GM18511 (cell line): Measurements from ENCODE around the gene TCHP.
"Not testable (repeated sequence)": the region's sequence is repeated elsewhere in the genome, so short reads cannot be mapped to it uniquely, and the experiment has no call there.

ENCODE experiments used
- ATAC-seq: cut with Tn5 transposase; IDR thresholded peaks from one replicate; pipeline ENCODE4 v1.9.1; 2021; ENCODE audit warnings: mild to moderate bottlenecking, moderate library complexity; ENCODE audit not compliant: unreplicated experiment

The TCHP gene

DNA sequence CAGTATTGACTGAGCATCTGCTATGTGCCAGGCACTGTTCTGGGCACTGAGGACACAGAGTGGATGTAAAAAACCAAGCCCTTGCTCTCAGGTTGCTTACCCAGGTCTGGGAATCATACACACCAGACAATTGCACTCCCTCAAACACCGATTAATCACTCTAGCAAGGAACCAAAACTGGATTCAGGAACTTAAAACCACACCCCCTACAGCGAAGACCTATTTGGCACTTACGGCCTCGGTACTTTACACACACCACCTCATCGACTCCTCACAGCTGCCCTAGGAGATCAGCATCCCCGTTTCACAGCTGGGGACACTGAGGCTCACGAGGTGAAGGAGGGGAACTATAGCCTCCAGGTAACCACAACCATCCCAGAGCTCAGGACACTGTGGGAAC, 21.3 kb upstream of the TCHP start:
- ATAC-seq: no peak

DNA sequence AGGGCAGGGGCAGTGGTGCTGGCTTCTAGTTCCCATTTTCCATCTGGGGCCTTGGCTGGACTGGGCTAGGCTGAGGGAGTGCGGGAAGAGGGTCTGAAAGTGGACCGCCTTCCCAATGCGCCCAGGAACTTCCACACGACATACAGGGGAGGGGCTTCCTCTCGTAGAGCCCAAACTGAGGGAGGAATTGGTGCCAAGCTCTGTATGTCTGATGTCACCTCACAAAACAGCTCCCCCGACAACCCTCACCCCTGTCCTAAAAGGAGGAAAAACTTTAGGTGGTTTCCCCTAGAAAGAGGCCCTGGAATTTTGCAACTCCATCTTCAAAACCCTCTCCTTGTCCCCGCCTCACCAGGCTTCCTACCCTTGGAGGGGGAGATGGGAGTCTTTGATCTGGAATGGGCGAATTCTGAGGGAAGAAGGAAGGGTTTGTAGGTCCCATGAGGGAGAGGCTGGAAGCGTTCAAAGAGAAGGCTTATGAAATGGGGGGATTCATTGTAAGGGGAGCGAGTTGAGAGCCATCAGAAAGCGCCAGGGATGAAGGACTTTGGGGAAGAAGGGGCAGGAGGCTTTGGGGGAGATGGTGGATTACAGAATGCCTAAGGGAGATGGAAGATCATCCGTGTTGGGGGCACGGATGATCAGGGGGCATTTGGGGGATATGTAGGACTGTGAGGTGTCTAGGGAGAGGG, 20.6 kb upstream of the TCHP start:
- no peak for ATAC-seq

GRCh38 chr12:109880043-109880931, 19.8 kb upstream of the TCHP start, which contains the start of gene GLTP:
GLTP (minus strand) TSS chr12:109880541; CDS start chr12:109880374, 167 bp downstream.
- peak; percentile 94 for ATAC-seq

GRCh38 chr12:109880938-109881337, 19.1 kb upstream of the TCHP start:
- no peak for ATAC-seq

DNA sequence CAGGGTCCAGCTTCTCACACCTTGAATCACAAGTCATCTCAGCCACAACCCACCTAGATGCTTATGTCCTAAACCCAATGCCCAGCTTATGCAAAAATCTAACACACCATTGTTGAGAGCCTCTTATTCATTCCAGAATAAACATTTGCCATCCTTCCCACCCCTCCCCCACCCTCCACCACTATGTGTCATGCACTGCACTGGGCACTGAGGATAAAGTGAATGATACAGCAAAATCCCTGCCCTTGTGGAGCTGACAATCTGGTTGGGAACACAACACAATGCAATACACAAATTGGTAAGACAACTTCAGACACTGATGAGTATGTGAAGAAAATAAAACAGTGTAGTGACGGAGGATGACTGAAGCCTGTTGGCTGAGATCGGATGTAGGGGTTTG, 18.3 kb upstream of the TCHP start:
- ATAC-seq: no peak

GRCh38 chr12:109883461-109883860, 16.6 kb upstream of the TCHP start:
- ATAC-seq: no peak

DNA sequence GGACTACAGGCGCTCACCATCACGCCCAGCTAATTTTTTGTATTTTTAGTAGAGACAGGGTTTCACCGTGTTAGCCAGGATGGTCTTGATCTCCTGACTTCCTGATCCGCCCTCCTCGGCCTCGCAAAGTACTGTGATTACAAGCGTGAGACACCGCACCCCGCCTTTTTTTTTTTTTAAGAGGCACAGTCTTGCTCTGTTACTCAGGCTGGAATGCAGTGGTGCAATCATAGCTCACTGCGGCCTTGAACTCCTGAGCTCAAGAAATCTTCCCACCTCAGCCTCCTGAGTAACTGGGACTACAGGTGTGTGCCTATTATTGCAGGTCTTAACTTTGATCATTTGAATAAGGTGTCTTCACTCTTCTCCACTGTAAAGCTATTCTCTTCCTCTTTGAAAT, 14.5 kb upstream of the TCHP start:
- no peak for ATAC-seq

- no peak for ATAC-seq
Observed at GRCh38 chr12:109888179-109889020, 11.7 kb upstream of the TCHP start.

DNA sequence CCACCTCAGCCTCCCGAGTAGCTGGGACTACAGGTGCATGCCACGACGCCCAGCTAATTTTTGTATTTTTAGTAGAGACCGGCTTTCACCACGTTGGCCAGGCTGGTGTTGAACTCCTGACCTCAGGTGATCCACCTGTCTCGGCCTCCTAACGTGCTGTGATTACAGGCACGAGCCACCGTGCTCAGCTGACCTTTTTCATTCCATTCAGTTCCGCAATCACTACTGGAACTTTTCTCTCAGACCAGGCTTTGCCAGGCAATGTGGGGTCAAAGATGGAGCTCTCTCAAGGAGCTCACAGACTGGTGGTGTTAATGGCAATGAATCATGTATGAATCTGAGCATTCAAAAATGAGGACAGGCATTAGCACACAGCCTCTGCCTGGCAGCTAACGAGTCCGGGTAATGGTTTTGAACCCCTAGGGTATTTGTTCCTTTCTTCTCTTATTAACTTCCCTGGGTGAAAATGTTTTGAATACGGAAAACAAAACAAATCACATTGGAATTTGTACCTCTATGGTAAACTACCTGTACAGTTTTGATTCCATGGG, 9.4 kb upstream of the TCHP start:
- no peak for ATAC-seq

DNA sequence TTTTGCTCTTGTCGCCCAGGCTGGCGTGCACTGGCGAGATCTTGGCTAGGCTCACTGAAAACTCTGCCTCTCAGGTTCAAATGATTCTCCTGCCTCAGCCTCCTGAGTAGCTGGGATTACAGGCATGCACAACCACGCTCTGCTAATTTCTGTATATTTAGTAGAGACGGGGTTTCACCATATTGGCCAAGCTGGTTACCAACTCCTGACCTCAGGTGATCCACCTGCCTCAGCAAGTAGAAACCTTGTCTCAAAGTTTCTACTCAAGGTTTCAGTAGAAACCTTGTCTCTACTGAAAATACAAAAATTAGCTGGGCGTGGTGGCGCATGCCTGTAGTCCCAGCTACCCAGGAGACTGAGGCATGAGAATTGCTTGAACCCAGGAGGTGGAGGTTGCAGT, 8.3 kb upstream of the TCHP start:
- not testable (repeated sequence) for ATAC-seq

DNA sequence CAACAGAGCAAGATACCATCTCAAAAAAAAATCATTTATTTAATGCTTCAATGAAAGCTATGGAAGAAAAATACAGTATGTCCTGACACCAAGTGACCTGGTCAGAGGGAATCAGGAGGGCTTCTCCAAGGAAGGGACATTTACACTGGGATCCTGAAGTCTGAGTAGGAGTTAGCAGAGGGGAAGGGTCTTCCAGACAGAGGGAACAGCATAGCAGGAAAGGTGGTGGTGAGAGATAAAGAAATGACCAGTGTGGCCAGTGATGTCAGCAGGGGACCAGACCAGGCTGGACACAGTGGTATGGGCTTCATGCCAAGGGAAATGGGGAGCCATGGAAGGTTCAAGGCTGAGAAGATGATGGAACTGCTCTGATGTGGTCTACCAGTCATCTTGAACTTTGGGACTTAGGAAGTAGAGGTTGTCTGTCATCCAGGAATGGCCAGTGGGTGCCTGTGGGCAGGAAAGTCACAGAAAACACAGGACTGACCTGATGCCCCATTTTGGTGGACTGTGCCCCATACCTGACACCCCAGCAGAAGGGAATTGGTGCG, 7.8 kb upstream of the TCHP start:
- no peak for ATAC-seq

DNA sequence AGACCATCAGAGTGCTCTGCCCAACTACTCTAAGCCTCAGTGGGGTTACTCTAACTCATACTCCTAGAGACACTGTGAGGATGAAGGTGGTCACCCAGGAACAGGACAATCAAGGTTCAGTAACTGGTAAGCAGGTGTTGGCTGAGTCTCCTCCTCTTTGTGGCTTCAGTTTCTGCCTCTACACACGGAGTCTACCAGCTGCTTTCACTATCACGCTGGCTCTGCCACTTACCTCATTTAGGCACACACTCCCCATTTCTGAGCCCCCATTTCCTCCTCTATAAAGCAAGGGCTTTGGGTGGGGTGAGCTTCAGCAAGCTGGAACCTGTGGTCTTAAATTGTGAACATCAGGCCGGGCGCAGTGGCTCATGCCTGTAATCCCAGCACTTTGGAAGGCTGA, 7.3 kb upstream of the TCHP start:
- peak; percentile 73 for ATAC-seq

DNA sequence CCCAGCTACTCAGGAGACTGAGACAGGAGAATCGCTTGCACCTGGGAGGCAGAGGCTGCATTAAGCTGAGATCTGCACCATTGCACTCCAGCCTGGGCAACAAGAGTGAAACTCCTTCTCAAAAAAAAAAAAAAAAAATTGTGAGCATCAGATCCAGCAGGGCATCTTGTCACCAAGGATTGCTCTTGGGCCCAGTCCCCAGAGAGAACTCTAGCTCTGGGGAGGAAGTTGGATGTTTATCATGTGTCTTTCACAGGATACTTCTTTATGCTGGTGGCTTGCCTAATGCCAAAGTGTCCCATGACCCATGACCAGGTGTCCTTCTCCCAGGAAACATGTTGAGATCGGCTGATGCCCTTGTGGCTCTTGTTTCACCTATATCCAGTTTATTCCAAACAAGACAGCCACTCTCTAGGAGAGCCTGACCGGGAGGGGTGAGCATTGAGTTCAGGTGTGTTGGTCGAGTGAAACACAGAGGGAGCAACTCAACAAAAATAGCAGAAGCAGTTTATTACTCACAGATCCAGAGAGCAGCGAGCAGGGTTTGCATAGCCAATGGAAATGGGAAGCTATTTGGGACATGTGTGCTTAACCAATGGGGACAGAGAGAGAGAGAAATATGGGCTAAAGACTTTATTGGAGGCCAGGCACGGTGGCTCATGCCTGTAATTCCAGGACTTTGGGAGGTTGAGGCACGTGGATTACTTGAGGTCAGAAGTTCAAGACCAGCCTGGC, 6.6 kb upstream of the TCHP start:
- no peak for ATAC-seq

DNA sequence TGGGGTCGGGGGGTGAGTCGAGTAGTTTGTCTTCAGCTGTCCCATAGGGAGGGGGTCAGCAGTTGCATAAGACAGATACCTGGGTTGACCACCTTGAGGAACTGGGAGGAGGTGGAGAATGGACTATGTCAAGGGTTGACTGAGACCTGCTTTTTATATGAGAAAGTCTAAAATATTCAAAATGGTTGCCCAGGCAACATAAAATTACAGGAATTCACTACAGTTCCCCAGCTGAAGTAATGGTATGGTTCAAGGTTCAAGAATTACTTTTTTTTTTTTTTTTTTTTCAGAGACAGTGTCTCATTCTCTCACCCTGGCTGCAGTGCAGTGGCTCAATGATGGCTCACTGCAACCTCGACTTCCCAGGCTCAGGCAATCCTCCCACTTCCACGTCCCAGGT, 5.1 kb upstream of the TCHP start:
- ATAC-seq: no peak

DNA sequence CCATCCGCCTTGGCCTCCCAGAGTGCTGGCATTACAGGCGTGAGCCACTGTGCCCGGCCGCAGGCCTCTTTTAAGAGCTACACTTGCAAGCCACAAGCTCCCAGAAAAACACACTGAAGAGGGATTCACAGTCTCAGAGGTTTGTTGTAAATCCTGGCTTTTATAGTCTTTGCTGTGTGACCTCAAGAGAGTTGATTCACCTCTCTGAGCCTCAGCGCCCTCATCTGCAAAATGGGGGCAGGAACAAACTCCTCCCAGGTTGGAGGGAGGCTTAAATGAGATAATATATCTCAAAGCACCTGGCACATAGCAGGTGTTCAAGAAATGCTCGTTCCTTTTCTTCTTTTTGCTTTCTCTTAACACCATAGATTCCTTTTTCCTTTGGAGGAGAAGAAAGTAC, 3.9 kb upstream of the TCHP start:
- ATAC-seq: no peak

- no peak for ATAC-seq
Observed at GRCh38 chr12:109897029-109897428, 3.0 kb upstream of the TCHP start.

DNA sequence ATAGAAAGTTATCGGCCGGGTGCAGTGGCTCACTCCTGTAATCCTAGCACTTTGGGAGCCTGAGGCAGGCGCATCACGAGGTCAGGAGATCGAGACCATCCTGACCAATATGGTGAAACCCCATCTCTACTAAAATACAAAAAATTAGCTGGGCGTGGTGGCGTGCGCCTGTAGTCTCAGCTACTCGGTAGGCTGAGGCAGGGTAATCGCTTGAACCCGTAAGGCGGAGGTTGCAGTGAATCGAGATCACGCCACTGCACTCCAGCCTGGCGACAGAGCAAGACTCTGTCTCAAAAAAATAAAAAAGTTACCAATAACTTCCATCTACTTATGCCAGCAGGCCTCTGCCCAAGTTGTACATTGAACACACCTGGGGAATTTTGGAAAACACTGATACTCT, 729 bp upstream of the TCHP start:
- ATAC-seq: not testable (repeated sequence)

- peak; percentile 30 for ATAC-seq
Observed at GRCh38 chr12:109900752-109901580, 892 bp downstream of the TCHP start.

- ATAC-seq: no peak
Observed at GRCh38 chr12:109902891-109903418, 2.9 kb downstream of the TCHP start.
